Endothelial cell of umbilical vein (primary cell): ENCODE measurements around the gene ADAMTSL3. TPM values are rescaled to one million over a fixed set of nuclear protein-coding genes. Genes with fewer than 3 reads are reported as not detected.

ENCODE experiments used
- BruUV-seq: library from RNA; stranded (reverse); fragments of 400-500 nt; replicated peaks from 2 replicates; lab custom pipeline; 2021; lab: Mats Ljungman, UMichigan
- CTCF ChIA-PET: fragments of 300-600, 350-600 bp; sonication (Branson Sonifier 250); formaldehyde crosslinking; loops from one replicate; lab custom pipeline; 2021; ENCODE audit warnings: antibody characterized with exemption, inconsistent platforms; lab: Charles Lee
- POLR2A ChIA-PET: fragments of 300-600, 350-600 bp; sonication (Branson Sonifier 250); formaldehyde crosslinking; loops from one replicate; lab custom pipeline; 2021; ENCODE audit warnings: antibody characterized with exemption, inconsistent platforms; lab: Charles Lee
- DNase-seq: peaks from one replicate; pipeline ENCODE4 v3.0.0-alpha.2; 2011; ENCODE audit warnings: low read depth, low spot score
- FAIRE-seq: peaks from 2 replicates; lab custom pipeline; 2011; peaks lifted over from hg19 to GRCh38; lab: Jason Lieb, UNC
- H2AFZ ChIP-seq: 2 replicates; pipeline ENCODE4 v1.6.0; 2012; ENCODE audit warnings: low read depth, low read length, control low read depth, inconsistent platforms
- H3K27ac ChIP-seq: 2 replicates; pipeline ENCODE4 v1.5.1; 2011; ENCODE audit warnings: low read depth, mild to moderate bottlenecking, control low read depth, low read length, moderate library complexity; ENCODE audit not compliant: insufficient read depth
- H3K27me3 ChIP-seq, 2 experiments: 2 replicates each; pipeline versions ENCODE4 v1.6.0 to v1.6.1; 2011; ENCODE audit warnings: low read length in 2 of 2, mixed read lengths in 1 of 2; ENCODE audit not compliant: control insufficient read depth in 2 of 2, insufficient read depth in 2 of 2
- H3K36me3 ChIP-seq, 2 experiments: 2 replicates in 1 of 2; 3 replicates in 1 of 2; pipeline ENCODE4 v1.5.1; 2011; ENCODE audit warnings: low read length in 2 of 2, mild to moderate bottlenecking in 1 of 2, moderate library complexity in 1 of 2; ENCODE audit not compliant: control insufficient read depth in 2 of 2, insufficient read depth in 2 of 2; ENCODE audit errors: extremely low read depth in 1 of 2
- H3K4me1 ChIP-seq: 3 replicates; pipeline ENCODE4 v1.5.1; 2011; ENCODE audit warnings: mild to moderate bottlenecking, low read length; ENCODE audit not compliant: control insufficient read depth, insufficient read depth; ENCODE audit errors: extremely low read depth
- H3K4me2 ChIP-seq: 2 replicates; pipeline ENCODE4 v1.6.1; 2011; ENCODE audit warnings: low read length, control low read depth, mixed read lengths; ENCODE audit not compliant: insufficient read depth
- H3K4me3 ChIP-seq, 3 experiments: fragments of 200-600 bp in 1 of 3; sonication (generic), shearing (Covaris generic) in 1 of 3; replicated peaks in 1 of 3; 2 replicates each; pipeline ENCODE4 v1.5.1; 2011 to 2016; ENCODE audit warnings: control low read depth in 3 of 3, low read length in 3 of 3, mild to moderate bottlenecking in 2 of 3, inconsistent platforms in 1 of 3, low read depth in 1 of 3, moderate library complexity in 1 of 3; ENCODE audit not compliant: insufficient read depth in 1 of 3
- H3K79me2 ChIP-seq: 2 replicates; pipeline ENCODE4 v1.6.0; 2012; ENCODE audit warnings: low read length, inconsistent platforms; ENCODE audit not compliant: control insufficient read depth, insufficient read depth
- H3K9ac ChIP-seq: replicated peaks from 2 replicates; pipeline ENCODE3; 2011; ENCODE audit warnings: low read length, control low read depth; ENCODE audit not compliant: insufficient read depth; ENCODE audit errors: extremely low read depth
- H3K9me1 ChIP-seq: replicated peaks from 3 replicates; pipeline ENCODE4 v1.6.0; 2011; ENCODE audit warnings: mild to moderate bottlenecking, low read length; ENCODE audit not compliant: control insufficient read depth, insufficient read depth; ENCODE audit errors: extremely low read depth
- H3K9me3 ChIP-seq: replicated peaks from 2 replicates; pipeline ENCODE4 v1.5.1; 2012; ENCODE audit warnings: low read length, inconsistent platforms; ENCODE audit not compliant: control insufficient read depth, insufficient read depth
- H4K20me1 ChIP-seq: replicated peaks from 2 replicates; pipeline ENCODE3; 2011; ENCODE audit warnings: mild to moderate bottlenecking, low read length; ENCODE audit not compliant: control insufficient read depth, insufficient read depth; ENCODE audit errors: extremely low read depth
- EZH2 ChIP-seq: IDR thresholded peaks from 2 replicates; pipeline ENCODE4 v1.6.1; 2012; ENCODE audit warnings: borderline replicate concordance, low read depth, mild to moderate bottlenecking, moderate library complexity, low read length, inconsistent platforms; ENCODE audit not compliant: severe bottlenecking
- FOS ChIP-seq: IDR thresholded peaks from 2 replicates; pipeline ENCODE4 v1.6.1; 2011; ENCODE audit warnings: mild to moderate bottlenecking, low read length, moderate library complexity, borderline replicate concordance; ENCODE audit not compliant: insufficient read depth
- GATA2 ChIP-seq: IDR thresholded peaks from 2 replicates; pipeline ENCODE4 v1.7.0; 2011; ENCODE audit warnings: low read depth, mild to moderate bottlenecking, moderate library complexity, mixed read lengths, low read length; ENCODE audit not compliant: insufficient read length, insufficient read depth
- JUN ChIP-seq: IDR thresholded peaks from 2 replicates; pipeline ENCODE4 v1.6.1; 2011; ENCODE audit warnings: borderline replicate concordance, low read depth; ENCODE audit not compliant: insufficient read length, insufficient read depth
- MYC ChIP-seq: IDR thresholded peaks from one replicate; pipeline ENCODE4 v1.6.1; 2011; ENCODE audit warnings: mild to moderate bottlenecking, low read depth, low read length
- POLR2A ChIP-seq: IDR thresholded peaks from 2 replicates; pipeline ENCODE4 v1.6.1; 2012; ENCODE audit warnings: low read depth, mild to moderate bottlenecking, control low read depth, low read length
- POLR2AphosphoS5 ChIP-seq: IDR thresholded peaks from 2 replicates; pipeline ENCODE4 v1.6.1; 2012; ENCODE audit warnings: low read depth, mild to moderate bottlenecking, control low read depth, low read length, moderate library complexity; ENCODE audit not compliant: insufficient read depth
- dilution Hi-C: fragments of 300-500 bp; cut with MboI; formaldehyde crosslinking; loops from one replicate; pipeline ENCODE4 v1.15.0; 2019; ENCODE audit warnings: low sequenced_read_pairs; ENCODE audit not compliant: extremely low pct_ligation_motif_present
- intact Hi-C: fragments of 100-400 bp; cut with micrococcal nuclease; formaldehyde crosslinking; loops from one replicate; pipeline ENCODE4 v1.10.0; 2022
- polyA plus RNA-seq, 4 experiments: library from polyadenylated mRNA; depleted of rRNA in 3 of 4; stranded (reverse) in 3 of 4; unstranded in 1 of 4; fragments of >200 nt; gene quantifications; 2 replicates each; pipeline versions ENCODE4 v1.2.1 to v1.2.3, GENCODE V29; 2011 to 2012; ENCODE audit warnings: missing spikeins in 1 of 4
- total RNA-seq: library from RNA; stranded (reverse); gene quantifications from 2 replicates; pipeline ENCODE4 v1.2.3, GENCODE V29; 2021
- TF ChIP-seq, protein P1 (sequence below), 2 donors: IDR thresholded peaks; 1 replicate in 1 of 2; 2 replicates in 1 of 2; pipeline ENCODE4 v1.5.1; 2011; ENCODE audit warnings: low read length in 2 of 2, mild to moderate bottlenecking in 2 of 2, moderate library complexity in 2 of 2, control low read depth in 1 of 2, inconsistent platforms in 1 of 2, low read depth in 1 of 2; ENCODE audit not compliant: insufficient read depth in 1 of 2; ENCODE audit errors: extremely low read depth in 1 of 2
- TF ChIP-seq, protein P2 (sequence below): IDR thresholded peaks from 2 replicates; pipeline ENCODE4 v1.6.1; 2011; ENCODE audit not compliant: insufficient read depth, insufficient read length

Gene ADAMTSL3
- total and polyA plus RNA-seq, 2 donors (not counting 3 experiments of a cell fraction or from before 2014, with no cell fraction given), result not detected

DNA sequence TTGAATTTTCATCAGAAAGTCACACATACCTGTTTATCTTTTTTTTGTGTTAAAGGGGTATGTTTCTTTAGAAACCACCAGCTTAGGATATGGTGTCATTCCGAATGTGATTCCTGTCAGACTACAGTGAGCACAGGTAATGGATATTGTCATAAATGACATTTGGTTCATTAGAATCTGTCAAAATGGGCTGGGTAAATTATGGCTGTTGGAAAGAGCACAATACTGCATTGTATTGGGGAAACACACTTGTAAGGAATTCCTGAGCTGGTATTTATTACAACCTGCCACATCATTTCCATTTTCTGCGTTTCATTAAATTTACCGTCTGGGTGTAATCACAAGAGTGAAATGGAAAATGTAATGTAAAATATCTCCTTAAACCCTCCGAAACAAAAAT lies 78.8 kb downstream of the ADAMTSL3 start:
- Histone ChIP-seq H3K4me2 (no peak overlapping the region), H3K9me1 (no peaks in the 10 kb centered on the region), H3K36me3 (no peaks in the 10 kb centered on the region), H3K27ac (no peak overlapping the region), H2AFZ (no peak overlapping the region), H3K27me3 (no peaks in the 10 kb centered on the region), H3K9me3 (no peaks in the 10 kb centered on the region), H3K79me2 (no peaks in the 10 kb centered on the region), H3K4me1 (no peaks in the 10 kb centered on the region), H4K20me1 (no peaks in the 10 kb centered on the region), H3K9ac (no peak overlapping the region), H3K4me3 (no peak overlapping the region)
- ChIA-PET POLR2A (no interaction called here), CTCF (no interaction called here)
- dilution Hi-C loops (no loop called here), intact Hi-C loops (no loop called here)
- TF ChIP-seq MYC (no peak), FOS (no peak), POLR2A (no peak), POLR2AphosphoS5 (no peak)
- DNase-seq (no peak), FAIRE-seq (no peak)
- BruUV-seq, result no TSS peak

DNA sequence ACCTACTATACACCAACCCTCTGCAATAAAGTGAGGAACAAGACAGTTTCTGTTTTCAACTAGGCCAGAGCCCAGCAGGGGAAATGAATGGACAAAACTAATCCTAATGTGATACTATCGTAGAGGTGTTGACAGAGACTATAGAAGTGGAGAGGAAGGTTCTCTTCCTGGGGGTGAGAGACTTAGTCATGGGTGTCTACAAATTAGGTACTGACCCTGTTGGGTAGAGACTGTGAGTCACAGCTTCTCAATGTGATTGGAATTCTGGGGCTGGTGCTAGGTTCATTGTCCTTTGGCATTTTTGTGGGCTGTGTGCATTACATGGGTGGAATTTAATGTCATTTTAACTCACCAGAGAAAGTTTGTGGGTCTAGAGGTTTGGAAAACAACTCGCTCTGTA lies 79.3 kb downstream of the ADAMTSL3 start:
- no peak for FAIRE-seq
- H3K79me2 ChIP-seq, result no peaks in the 10 kb centered on the region

More for the DNA sequence above, 79.3 kb downstream of the ADAMTSL3 start:
- Histone ChIP-seq H4K20me1 (no peaks in the 10 kb centered on the region), H3K9me1 (no peaks in the 10 kb centered on the region), H3K4me1 (no peaks in the 10 kb centered on the region), H3K9me3 (no peaks in the 10 kb centered on the region), H3K9ac (no peak overlapping the region), H3K27me3 (no peaks in the 10 kb centered on the region), H2AFZ (no peak overlapping the region), H3K4me2 (no peak overlapping the region), H3K36me3 (no peaks in the 10 kb centered on the region), H3K4me3 (no peak overlapping the region), H3K27ac (no peak overlapping the region)
- TF ChIP-seq FOS, result no peak
- TF ChIP-seq, protein P1, sequence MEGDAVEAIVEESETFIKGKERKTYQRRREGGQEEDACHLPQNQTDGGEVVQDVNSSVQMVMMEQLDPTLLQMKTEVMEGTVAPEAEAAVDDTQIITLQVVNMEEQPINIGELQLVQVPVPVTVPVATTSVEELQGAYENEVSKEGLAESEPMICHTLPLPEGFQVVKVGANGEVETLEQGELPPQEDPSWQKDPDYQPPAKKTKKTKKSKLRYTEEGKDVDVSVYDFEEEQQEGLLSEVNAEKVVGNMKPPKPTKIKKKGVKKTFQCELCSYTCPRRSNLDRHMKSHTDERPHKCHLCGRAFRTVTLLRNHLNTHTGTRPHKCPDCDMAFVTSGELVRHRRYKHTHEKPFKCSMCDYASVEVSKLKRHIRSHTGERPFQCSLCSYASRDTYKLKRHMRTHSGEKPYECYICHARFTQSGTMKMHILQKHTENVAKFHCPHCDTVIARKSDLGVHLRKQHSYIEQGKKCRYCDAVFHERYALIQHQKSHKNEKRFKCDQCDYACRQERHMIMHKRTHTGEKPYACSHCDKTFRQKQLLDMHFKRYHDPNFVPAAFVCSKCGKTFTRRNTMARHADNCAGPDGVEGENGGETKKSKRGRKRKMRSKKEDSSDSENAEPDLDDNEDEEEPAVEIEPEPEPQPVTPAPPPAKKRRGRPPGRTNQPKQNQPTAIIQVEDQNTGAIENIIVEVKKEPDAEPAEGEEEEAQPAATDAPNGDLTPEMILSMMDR (IDR thresholded peaks at IDR 0.05; ENCODE audit: extremely low read depth in 1 of 2, insufficient read depth in 1 of 2, low read depth in 1 of 2, low read length in 2 of 2), result no peak
- TF ChIP-seq EZH2, result no peak
- no peak for TF ChIP-seq GATA2
- no peak for TF ChIP-seq JUN
- no peak for TF ChIP-seq POLR2A
- TF ChIP-seq POLR2AphosphoS5, result no peak
- TF ChIP-seq, protein P2, sequence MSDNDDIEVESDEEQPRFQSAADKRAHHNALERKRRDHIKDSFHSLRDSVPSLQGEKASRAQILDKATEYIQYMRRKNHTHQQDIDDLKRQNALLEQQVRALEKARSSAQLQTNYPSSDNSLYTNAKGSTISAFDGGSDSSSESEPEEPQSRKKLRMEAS, result no peak
- TF ChIP-seq MYC, result no peak
- no TSS peak for BruUV-seq
- intact Hi-C loops, result no loop called here
- dilution Hi-C loops, result no loop called here
- POLR2A ChIA-PET, result no interaction called here
- CTCF ChIA-PET, result no interaction called here
- DNase-seq, result no peak
